Measurements from ENCODE around the gene TTC9B. TPM values are rescaled to one million over a fixed set of nuclear protein-coding genes. Genes with fewer than 3 reads are reported as not detected.

The TTC9B gene
- total and polyA plus RNA-seq, 2 of the 8 experiments (the other 6 are each of a cell fraction or from before 2014, with no cell fraction given) = 0.26 TPM; not detected in 1

GRCh38 chr19:40254714-40255418 is 36.7 kb upstream of the TTC9B start (continued):
- TF ChIP-seq CTBP2 (IDR thresholded peaks at IDR 0.05; ENCODE audit: borderline replicate concordance, insufficient read depth, insufficient read length, low read length) (no peak), KDM4A (IDR thresholded peaks at IDR 0.05; ENCODE audit: low read depth, low read length, severe bottlenecking) (no peak), HDAC2 (IDR thresholded peaks at IDR 0.05; ENCODE audit: borderline replicate concordance in 1 of 2, low read depth in 2 of 2, low read length in 2 of 2) (no peak), SP2 (IDR thresholded peaks at IDR 0.05; ENCODE audit: low read length) (no peak), TEAD4 (IDR thresholded peaks at IDR 0.05; ENCODE audit: low read depth, low read length) (no peak), SUZ12 (IDR thresholded peaks at IDR 0.05; ENCODE audit: low read length) (no peak)

Data from H1 (cell line).